ENCODE measurements around the gene CUX1.

The CUX1 gene

GRCh38 chr7:102146122-102146521, 328.7 kb downstream of the CUX1 start:
- no peaks in the 10 kb centered on the region for H3K27me3 ChIP-seq (ENCODE audit: insufficient read depth, low read depth)
- no peaks in the 10 kb centered on the region for H3K4me1 ChIP-seq (ENCODE audit: low read depth, poor library complexity, severe bottlenecking)
- no peak overlapping the region for H3K9ac ChIP-seq
- no peak overlapping the region for H2AFZ ChIP-seq (ENCODE audit: low read depth)
- H3K36me3 ChIP-seq (ENCODE audit: insufficient read depth), result no peaks in the 10 kb centered on the region
- TF ChIP-seq CTCF (conservative IDR thresholded peaks at IDR 0.05; ENCODE audit: low read depth, low read length), result no peak
- no peak overlapping the region for H3K27ac ChIP-seq
- no peaks in the 10 kb centered on the region for H4K20me1 ChIP-seq (ENCODE audit: insufficient read depth)
- H3K4me2 ChIP-seq, result no peak overlapping the region
- no peaks in the 10 kb centered on the region for H3K79me2 ChIP-seq (ENCODE audit: insufficient read depth, low read depth)
- H3K4me3 ChIP-seq (IDR thresholded peaks at IDR 0.05; ENCODE audit: insufficient read depth, low read depth, low read length), result no peak overlapping the region

GRCh38 chr7:102147008-102147407, 329.6 kb downstream of the CUX1 start:
- Histone ChIP-seq H3K9ac (no peak overlapping the region), H3K4me3 (IDR thresholded peaks at IDR 0.05; ENCODE audit: insufficient read depth, low read depth, low read length) (no peak overlapping the region), H3K36me3 (ENCODE audit: insufficient read depth) (no peaks in the 10 kb centered on the region), H2AFZ (ENCODE audit: low read depth) (no peak overlapping the region), H3K4me1 (ENCODE audit: low read depth, poor library complexity, severe bottlenecking) (no peaks in the 10 kb centered on the region), H4K20me1 (ENCODE audit: insufficient read depth) (no peaks in the 10 kb centered on the region), H3K27ac (no peak overlapping the region), H3K4me2 (no peak overlapping the region), H3K27me3 (ENCODE audit: insufficient read depth, low read depth) (no peaks in the 10 kb centered on the region), H3K79me2 (ENCODE audit: insufficient read depth, low read depth) (no peaks in the 10 kb centered on the region)
- no peak for TF ChIP-seq CTCF (conservative IDR thresholded peaks at IDR 0.05; ENCODE audit: low read depth, low read length)

GRCh38 chr7:102148799-102149198, 331.4 kb downstream of the CUX1 start:
- TF ChIP-seq CTCF (conservative IDR thresholded peaks at IDR 0.05; ENCODE audit: low read depth, low read length), result no peak
- Histone ChIP-seq H3K27me3 (ENCODE audit: insufficient read depth, low read depth) (no peaks in the 10 kb centered on the region), H2AFZ (ENCODE audit: low read depth) (no peak overlapping the region), H3K79me2 (ENCODE audit: insufficient read depth, low read depth) (no peaks in the 10 kb centered on the region), H3K4me1 (ENCODE audit: low read depth, poor library complexity, severe bottlenecking) (no peaks in the 10 kb centered on the region), H3K4me2 (no peak overlapping the region), H3K4me3 (IDR thresholded peaks at IDR 0.05; ENCODE audit: insufficient read depth, low read depth, low read length) (no peak overlapping the region), H3K27ac (no peak overlapping the region), H4K20me1 (ENCODE audit: insufficient read depth) (no peaks in the 10 kb centered on the region), H3K9ac (no peak overlapping the region), H3K36me3 (ENCODE audit: insufficient read depth) (no peaks in the 10 kb centered on the region)

GRCh38 chr7:102149416-102149815, 332.0 kb downstream of the CUX1 start:
- Histone ChIP-seq H3K9ac (no peak overlapping the region), H3K36me3 (ENCODE audit: insufficient read depth) (no peaks in the 10 kb centered on the region), H2AFZ (ENCODE audit: low read depth) (no peak overlapping the region), H3K4me2 (no peak overlapping the region), H3K79me2 (ENCODE audit: insufficient read depth, low read depth) (no peaks in the 10 kb centered on the region), H3K27ac (no peak overlapping the region), H3K27me3 (ENCODE audit: insufficient read depth, low read depth) (no peaks in the 10 kb centered on the region), H3K4me1 (ENCODE audit: low read depth, poor library complexity, severe bottlenecking) (no peaks in the 10 kb centered on the region), H4K20me1 (ENCODE audit: insufficient read depth) (no peaks in the 10 kb centered on the region), H3K4me3 (IDR thresholded peaks at IDR 0.05; ENCODE audit: insufficient read depth, low read depth, low read length) (no peak overlapping the region)
- no peak for TF ChIP-seq CTCF (conservative IDR thresholded peaks at IDR 0.05; ENCODE audit: low read depth, low read length)

- H3K36me3 ChIP-seq (ENCODE audit: insufficient read depth), result no peaks in the 10 kb centered on the region
- H3K27me3 ChIP-seq (ENCODE audit: insufficient read depth, low read depth), result no peaks in the 10 kb centered on the region
- no peak overlapping the region for H3K4me3 ChIP-seq (IDR thresholded peaks at IDR 0.05; ENCODE audit: insufficient read depth, low read depth, low read length)
- H3K79me2 ChIP-seq (ENCODE audit: insufficient read depth, low read depth), result no peaks in the 10 kb centered on the region
- H4K20me1 ChIP-seq (ENCODE audit: insufficient read depth), result no peaks in the 10 kb centered on the region
- H3K4me2 ChIP-seq, result no peak overlapping the region
- no peak overlapping the region for H3K27ac ChIP-seq
- no peak overlapping the region for H2AFZ ChIP-seq (ENCODE audit: low read depth)
- H3K9ac ChIP-seq, result no peak overlapping the region
- H3K4me1 ChIP-seq (ENCODE audit: low read depth, poor library complexity, severe bottlenecking), result no peaks in the 10 kb centered on the region
- TF ChIP-seq CTCF (conservative IDR thresholded peaks at IDR 0.05; ENCODE audit: low read depth, low read length), result no peak
Observed at GRCh38 chr7:102150266-102150665, 332.8 kb downstream of the CUX1 start.

Measured in KMS-11 (cell line).